Measurements from ENCODE around the gene PTPRC. TPM values are rescaled to one million over a fixed set of nuclear protein-coding genes. Genes with fewer than 3 reads are reported as not detected.
A peak's percentile ranks its signal among the peaks of the same experiment; 100 is the strongest.

The PTPRC gene
- total and polyA plus RNA-seq, 5 donors from 2014 or later = 946 to 1,099 (median 1,070) TPM

DNA sequence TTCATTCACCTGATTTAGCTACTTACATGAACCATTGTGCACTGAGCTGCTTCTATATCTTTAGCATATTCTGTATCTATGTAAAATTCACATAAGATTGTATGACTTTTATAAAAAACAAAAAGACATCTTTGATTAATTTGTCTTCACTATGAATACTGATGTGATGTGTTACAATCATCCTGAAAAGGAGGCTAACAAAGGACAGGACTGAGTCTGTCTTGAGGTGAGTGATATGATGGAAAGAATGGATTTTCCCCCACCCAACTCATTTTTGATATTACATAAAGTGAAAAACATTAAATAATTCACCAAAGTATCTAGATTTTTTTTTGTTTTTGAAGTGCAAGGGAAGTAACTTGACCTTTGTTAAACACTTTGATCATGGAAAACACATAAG, 9.8 kb downstream of the PTPRC start:
- H3K36me3 Mint-ChIP-seq = peaks cover 60% of the 10 kb centered on the region

DNA sequence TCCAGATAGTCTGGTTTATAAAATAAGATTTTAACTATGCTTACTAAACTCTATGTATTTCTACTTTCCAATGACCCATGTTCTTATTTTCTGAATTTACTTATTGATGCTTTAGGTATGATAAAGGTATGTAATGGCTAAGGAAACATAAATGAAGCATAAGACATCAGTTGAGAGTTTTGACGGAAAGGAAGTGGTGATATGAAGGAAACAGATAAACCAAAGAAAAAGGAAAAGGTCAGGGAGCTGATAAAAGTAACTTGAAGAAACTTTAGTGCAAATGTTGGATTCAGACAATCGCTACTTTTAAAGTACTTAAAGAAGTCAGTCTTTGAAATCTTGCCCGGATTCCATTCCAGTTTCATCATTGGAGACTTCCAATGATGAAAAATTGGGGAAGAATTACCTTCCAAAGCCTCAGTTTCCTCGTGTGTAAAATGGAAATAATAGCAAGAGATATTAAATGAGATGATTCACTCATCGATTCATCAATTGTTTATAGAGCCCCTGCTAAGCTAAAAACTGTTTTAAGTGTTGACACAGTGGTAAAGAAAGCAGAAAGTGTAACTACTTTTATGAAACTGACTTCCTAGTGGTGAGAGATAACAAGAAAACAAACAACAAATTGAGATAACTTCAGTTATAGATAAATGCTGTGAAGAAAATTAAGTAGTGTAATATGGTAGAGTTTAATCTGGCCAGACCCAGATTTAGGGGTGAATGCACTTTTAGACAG, 10.6 kb downstream of the PTPRC start:
- DNase-seq (no peak), ATAC-seq (ENCODE audit: low read depth in 2 of 2) (peak in 1 of 2 donors; percentile 5)
- peaks cover 40% of the 10 kb centered on the region for H3K36me3 ChIP-seq (ENCODE audit: control insufficient read depth, insufficient read depth, low read length)
- H3K36me3 Mint-ChIP-seq = peaks cover 56% of the 10 kb centered on the region
- H3K27ac ChIP-seq (ENCODE audit: insufficient read depth, low read length, poor library complexity, severe bottlenecking) = peak overlapping the region; percentile 97
- no peaks in the 10 kb centered on the region for H3K27me3 ChIP-seq (ENCODE audit: control insufficient read depth, insufficient read depth, low read length)
- H3K4me1 Mint-ChIP-seq = peaks cover 48 to 67% (median 50%) of the 10 kb centered on the region in 4 donors
- H3K4me3 ChIP-seq (ENCODE audit: low read depth, low read length) = peak overlapping the region; percentile 100
- H3K4me3 Mint-ChIP-seq = peak overlapping the region; percentile 85 to 95 (median 92)
- H3K9me3 Mint-ChIP-seq = no peaks in the 10 kb centered on the region
- H3K27me3 Mint-ChIP-seq = no peaks in the 10 kb centered on the region
- H3K9me3 ChIP-seq (ENCODE audit: control insufficient read depth in 2 of 2, low read length in 2 of 2) = no peaks in the 10 kb centered on the region
- peaks cover 94% of the 10 kb centered on the region for H3K4me1 ChIP-seq (ENCODE audit: control insufficient read depth, insufficient read depth, low read length, poor library complexity, severe bottlenecking)
- peak overlapping the region; percentile 90 to 98 (median 93) for H3K27ac Mint-ChIP-seq

More for the DNA sequence above, 9.8 kb downstream of the PTPRC start:
- peak overlapping the region; percentile 85 to 95 (median 92) for H3K4me3 Mint-ChIP-seq
- H3K27ac Mint-ChIP-seq = peak overlapping the region; percentile 78 to 98 (median 90)
- DNase-seq (no peak), ATAC-seq (ENCODE audit: low read depth in 2 of 2) (no peak)
- Histone ChIP-seq H3K27ac (ENCODE audit: insufficient read depth, low read length, poor library complexity, severe bottlenecking) (peak overlapping the region; percentile 97), H3K27me3 (ENCODE audit: control insufficient read depth, insufficient read depth, low read length) (no peaks in the 10 kb centered on the region), H3K4me1 (ENCODE audit: control insufficient read depth, insufficient read depth, low read length, poor library complexity, severe bottlenecking) (peaks cover 94% of the 10 kb centered on the region), H3K4me3 (ENCODE audit: low read depth, low read length) (peak overlapping the region; percentile 100), H3K36me3 (ENCODE audit: control insufficient read depth, insufficient read depth, low read length) (peaks cover 48% of the 10 kb centered on the region), H3K9me3 (ENCODE audit: control insufficient read depth in 2 of 2, low read length in 2 of 2) (no peaks in the 10 kb centered on the region)
- H3K27me3 Mint-ChIP-seq = no peaks in the 10 kb centered on the region
- no peaks in the 10 kb centered on the region for H3K9me3 Mint-ChIP-seq
- H3K4me1 Mint-ChIP-seq = peaks cover 49 to 66% (median 51%) of the 10 kb centered on the region in 4 donors

DNA sequence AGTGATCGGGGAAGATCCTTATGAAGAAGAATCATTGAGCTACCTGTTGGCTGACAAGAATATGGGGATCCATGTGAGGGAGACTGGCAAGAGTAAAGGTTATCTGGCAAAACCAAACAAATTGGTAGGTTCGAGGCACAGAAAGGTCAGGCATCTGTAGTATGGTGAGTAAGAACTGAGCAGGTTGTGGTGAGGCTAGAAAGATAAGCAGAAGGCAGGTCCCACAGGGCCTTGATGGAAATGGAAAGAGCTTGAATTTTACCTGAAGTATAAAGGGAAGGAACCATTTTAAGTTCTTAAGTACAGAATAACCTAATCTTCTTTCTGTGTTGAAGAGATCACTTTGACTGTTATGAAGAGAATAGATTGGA, 11.1 kb downstream of the PTPRC start:
- Mint-ChIP-seq H3K4me1 (peaks cover 44 to 66% (median 49%) of the 10 kb centered on the region in 4 donors), H3K9me3 (no peaks in the 10 kb centered on the region), H3K27me3 (no peaks in the 10 kb centered on the region), H3K4me3 (peak overlapping the region; percentile 85 to 95 (median 92)), H3K36me3 (peaks cover 53% of the 10 kb centered on the region), H3K27ac (peak overlapping the region; percentile 90 to 98 (median 93))
- Histone ChIP-seq H3K4me3 (ENCODE audit: low read depth, low read length) (peak overlapping the region; percentile 100), H3K9me3 (ENCODE audit: control insufficient read depth in 2 of 2, low read length in 2 of 2) (no peaks in the 10 kb centered on the region), H3K36me3 (ENCODE audit: control insufficient read depth, insufficient read depth, low read length) (peaks cover 38% of the 10 kb centered on the region), H3K4me1 (ENCODE audit: control insufficient read depth, insufficient read depth, low read length, poor library complexity, severe bottlenecking) (peaks cover 94% of the 10 kb centered on the region), H3K27ac (ENCODE audit: insufficient read depth, low read length, poor library complexity, severe bottlenecking) (peak overlapping the region; percentile 97), H3K27me3 (ENCODE audit: control insufficient read depth, insufficient read depth, low read length) (no peaks in the 10 kb centered on the region)
- DNase-seq (peak in 1 of 3 donors; percentile 63), ATAC-seq (ENCODE audit: low read depth in 2 of 2) (peak; percentile 52 to 53)

DNA sequence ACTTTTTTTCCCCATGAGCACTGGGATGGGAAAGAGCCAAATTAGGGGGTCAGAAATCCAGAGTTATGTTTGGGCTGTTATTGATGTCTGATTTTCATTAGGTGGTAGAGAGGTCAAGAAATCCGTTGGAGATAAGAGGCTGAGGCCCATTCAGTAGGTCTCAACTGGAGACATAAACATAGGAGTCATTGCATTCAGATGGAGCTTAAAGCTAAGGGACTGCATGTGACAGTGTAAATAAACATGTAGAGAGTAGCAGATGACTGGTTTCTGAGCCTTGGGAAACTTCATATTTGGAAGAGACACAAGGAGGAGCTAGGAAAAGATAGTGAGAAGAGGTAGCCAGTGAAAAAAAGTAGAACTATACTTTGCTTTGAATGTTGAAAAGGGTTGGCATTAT, 11.7 kb downstream of the PTPRC start:
- Mint-ChIP-seq H3K4me3 (peak overlapping the region; percentile 85 to 95 (median 92)), H3K36me3 (peaks cover 55% of the 10 kb centered on the region), H3K27ac (peak overlapping the region; percentile 90 to 98 (median 93)), H3K9me3 (no peaks in the 10 kb centered on the region), H3K27me3 (no peaks in the 10 kb centered on the region), H3K4me1 (peaks cover 41 to 65% (median 50%) of the 10 kb centered on the region in 4 donors)
- Histone ChIP-seq H3K4me1 (ENCODE audit: control insufficient read depth, insufficient read depth, low read length, poor library complexity, severe bottlenecking) (peaks cover 94% of the 10 kb centered on the region), H3K9me3 (ENCODE audit: control insufficient read depth in 2 of 2, low read length in 2 of 2) (no peaks in the 10 kb centered on the region), H3K4me3 (ENCODE audit: low read depth, low read length) (peak overlapping the region; percentile 100), H3K27me3 (ENCODE audit: control insufficient read depth, insufficient read depth, low read length) (no peaks in the 10 kb centered on the region), H3K36me3 (ENCODE audit: control insufficient read depth, insufficient read depth, low read length) (peaks cover 37% of the 10 kb centered on the region), H3K27ac (ENCODE audit: insufficient read depth, low read length, poor library complexity, severe bottlenecking) (peak overlapping the region; percentile 97)
- ATAC-seq (ENCODE audit: low read depth in 2 of 2) (no peak), DNase-seq (no peak)

DNA sequence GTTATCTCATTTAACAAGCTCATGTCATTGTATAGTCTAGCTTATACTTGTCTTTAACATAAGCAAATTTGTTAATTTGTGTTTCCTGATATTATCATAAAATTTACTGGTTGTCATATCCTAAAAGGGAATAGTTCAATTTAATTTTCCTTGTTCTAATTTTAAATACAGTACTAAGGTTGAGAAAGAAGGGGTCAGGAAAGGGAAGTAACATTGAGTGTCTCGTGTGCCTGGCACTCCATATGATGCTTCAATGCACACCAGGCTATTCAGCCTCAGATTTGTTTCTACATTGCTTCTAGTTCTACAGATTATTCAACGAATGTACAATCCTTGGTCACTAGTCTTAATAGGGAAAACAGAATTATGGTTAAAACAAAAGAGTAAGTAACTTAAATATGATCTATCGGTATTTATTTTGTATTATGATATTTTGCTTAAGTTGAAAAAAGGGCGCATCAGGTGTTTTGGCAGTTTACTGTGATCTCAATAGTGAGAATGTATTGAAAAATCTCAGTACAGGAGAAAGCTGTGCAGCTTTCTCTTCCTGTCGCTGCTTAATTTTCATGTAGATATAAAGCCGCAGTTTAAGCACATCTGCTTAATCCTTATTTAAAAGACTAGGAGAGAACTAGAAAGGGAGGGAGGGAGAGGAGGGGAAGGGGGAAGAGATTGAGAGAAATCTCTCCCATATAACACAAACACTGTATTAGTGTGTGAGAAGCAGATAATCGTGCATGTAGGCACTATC, 13.0 kb downstream of the PTPRC start:
- peak in 1 of 2 donors; percentile 29 for ATAC-seq (ENCODE audit: low read depth in 2 of 2)
- no peaks in the 10 kb centered on the region for H3K27me3 ChIP-seq (ENCODE audit: control insufficient read depth, insufficient read depth, low read length)
- peak overlapping the region; percentile 100 for H3K4me3 ChIP-seq (ENCODE audit: low read depth, low read length)
- Mint-ChIP-seq H3K36me3 (peaks cover 54% of the 10 kb centered on the region), H3K4me3 (peak overlapping the region; percentile 75 to 96 (median 90)), H3K27me3 (no peaks in the 10 kb centered on the region), H3K27ac (peak overlapping the region; percentile 90 to 98 (median 96)), H3K9me3 (no peaks in the 10 kb centered on the region), H3K4me1 (peaks cover 44 to 72% (median 57%) of the 10 kb centered on the region in 4 donors)
- peak in 1 of 3 donors; percentile 55 for DNase-seq
- peaks cover 34% of the 10 kb centered on the region for H3K36me3 ChIP-seq (ENCODE audit: control insufficient read depth, insufficient read depth, low read length)
- H3K4me1 ChIP-seq (ENCODE audit: control insufficient read depth, insufficient read depth, low read length, poor library complexity, severe bottlenecking) = peaks cover 93% of the 10 kb centered on the region
- H3K27ac ChIP-seq (ENCODE audit: insufficient read depth, low read length, poor library complexity, severe bottlenecking) = peak overlapping the region; percentile 97
- H3K9me3 ChIP-seq (ENCODE audit: control insufficient read depth in 2 of 2, low read length in 2 of 2) = no peaks in the 10 kb centered on the region

DNA sequence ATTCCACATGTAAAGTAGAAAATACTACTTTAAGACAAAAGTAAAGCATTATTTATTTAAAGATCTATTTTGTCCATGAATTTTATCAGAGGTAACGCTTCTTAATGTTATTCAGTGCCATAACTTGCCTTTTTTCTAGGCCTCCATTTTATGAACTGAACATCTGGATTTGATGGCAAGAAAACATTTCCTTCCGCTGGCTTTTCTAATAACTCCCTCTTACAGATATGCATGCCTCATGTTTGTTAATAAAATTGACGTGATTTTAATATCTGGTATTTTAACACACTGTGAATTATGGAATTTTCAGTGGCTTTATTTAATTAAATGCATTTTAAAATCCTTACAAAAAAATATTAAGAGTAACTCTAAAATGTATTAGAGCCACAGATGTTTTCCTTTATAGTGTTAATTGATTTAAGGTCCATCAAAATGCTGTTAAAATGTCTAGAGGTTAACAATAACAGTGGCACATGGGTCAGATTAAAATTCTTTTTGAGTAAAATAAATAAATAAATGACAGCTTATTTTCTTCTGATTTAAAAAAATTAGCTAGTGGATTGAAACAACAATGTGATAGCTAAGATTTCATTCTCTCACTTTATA, 15.1 kb downstream of the PTPRC start:
- Histone ChIP-seq H3K27me3 (ENCODE audit: control insufficient read depth, insufficient read depth, low read length) (no peaks in the 10 kb centered on the region), H3K27ac (ENCODE audit: insufficient read depth, low read length, poor library complexity, severe bottlenecking) (peak overlapping the region; percentile 97), H3K4me3 (ENCODE audit: low read depth, low read length) (peak overlapping the region; percentile 100), H3K9me3 (ENCODE audit: control insufficient read depth in 2 of 2, low read length in 2 of 2) (no peaks in the 10 kb centered on the region), H3K36me3 (ENCODE audit: control insufficient read depth, insufficient read depth, low read length) (peaks cover 22% of the 10 kb centered on the region), H3K4me1 (ENCODE audit: control insufficient read depth, insufficient read depth, low read length, poor library complexity, severe bottlenecking) (peaks cover 92% of the 10 kb centered on the region)
- H3K9me3 Mint-ChIP-seq = no peaks in the 10 kb centered on the region
- peak overlapping the region; percentile 51 to 96 (median 83) for H3K4me3 Mint-ChIP-seq
- H3K4me1 Mint-ChIP-seq = peaks cover 53 to 73% (median 59%) of the 10 kb centered on the region in 4 donors
- peaks cover 40% of the 10 kb centered on the region for H3K36me3 Mint-ChIP-seq
- no peaks in the 10 kb centered on the region for H3K27me3 Mint-ChIP-seq
- H3K27ac Mint-ChIP-seq = peak overlapping the region; percentile 15 to 98 (median 39)
- DNase-seq (peak in 1 of 3 donors; percentile 48), ATAC-seq (ENCODE audit: low read depth in 2 of 2) (no peak)

DNA sequence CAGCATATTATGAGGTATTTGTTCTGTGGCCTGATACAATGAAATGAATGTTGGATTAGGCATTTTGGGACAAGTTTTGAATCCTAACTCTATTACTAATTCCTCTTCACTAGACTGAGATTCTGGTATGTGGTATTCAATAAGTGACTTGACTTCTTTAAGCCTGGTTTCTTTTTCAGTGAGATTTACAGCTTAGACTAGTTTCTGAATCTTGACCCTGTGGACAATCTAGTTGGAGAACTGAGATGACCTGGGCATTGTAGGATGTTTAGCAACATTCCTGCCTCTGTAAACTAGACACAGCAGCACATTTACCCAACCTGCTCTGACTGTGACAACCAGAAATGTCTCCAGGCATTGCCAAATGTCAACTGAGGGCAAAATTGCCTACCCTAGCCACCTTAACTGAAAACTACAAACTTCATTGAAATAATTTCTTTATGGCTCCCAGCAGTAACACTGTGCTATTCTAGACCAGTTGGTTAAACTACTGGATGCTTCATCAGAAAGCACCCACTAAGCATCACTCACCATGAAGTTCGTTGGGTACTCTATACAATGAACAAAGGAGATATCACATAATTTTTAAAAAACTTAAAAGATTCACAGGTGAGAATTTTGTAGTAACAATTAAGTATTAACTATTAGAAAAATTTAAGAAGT, 16.8 kb downstream of the PTPRC start:
- no peaks in the 10 kb centered on the region for H3K27me3 ChIP-seq (ENCODE audit: control insufficient read depth, insufficient read depth, low read length)
- H3K9me3 ChIP-seq (ENCODE audit: control insufficient read depth in 2 of 2, low read length in 2 of 2) = no peaks in the 10 kb centered on the region
- Mint-ChIP-seq H3K4me1 (peaks cover 43 to 71% (median 54%) of the 10 kb centered on the region in 4 donors), H3K27me3 (no peaks in the 10 kb centered on the region), H3K4me3 (peak overlapping the region; percentile 74 to 87 (median 80)), H3K9me3 (no peaks in the 10 kb centered on the region), H3K36me3 (peaks cover 24% of the 10 kb centered on the region), H3K27ac (peak overlapping the region; percentile 91 to 96 (median 93))
- H3K4me3 ChIP-seq (ENCODE audit: low read depth, low read length) = peak overlapping the region; percentile 100
- DNase-seq (no peak), ATAC-seq (ENCODE audit: low read depth in 2 of 2) (no peak)
- peaks cover 25% of the 10 kb centered on the region for H3K36me3 ChIP-seq (ENCODE audit: control insufficient read depth, insufficient read depth, low read length)
- H3K4me1 ChIP-seq (ENCODE audit: control insufficient read depth, insufficient read depth, low read length, poor library complexity, severe bottlenecking) = peaks cover 88% of the 10 kb centered on the region
- H3K27ac ChIP-seq (ENCODE audit: insufficient read depth, low read length, poor library complexity, severe bottlenecking) = peak overlapping the region; percentile 97

Data from CD4-positive, CD25-positive, alpha-beta regulatory T cell (primary cell).